Measurements from ENCODE around the gene REXO5.

DNA sequence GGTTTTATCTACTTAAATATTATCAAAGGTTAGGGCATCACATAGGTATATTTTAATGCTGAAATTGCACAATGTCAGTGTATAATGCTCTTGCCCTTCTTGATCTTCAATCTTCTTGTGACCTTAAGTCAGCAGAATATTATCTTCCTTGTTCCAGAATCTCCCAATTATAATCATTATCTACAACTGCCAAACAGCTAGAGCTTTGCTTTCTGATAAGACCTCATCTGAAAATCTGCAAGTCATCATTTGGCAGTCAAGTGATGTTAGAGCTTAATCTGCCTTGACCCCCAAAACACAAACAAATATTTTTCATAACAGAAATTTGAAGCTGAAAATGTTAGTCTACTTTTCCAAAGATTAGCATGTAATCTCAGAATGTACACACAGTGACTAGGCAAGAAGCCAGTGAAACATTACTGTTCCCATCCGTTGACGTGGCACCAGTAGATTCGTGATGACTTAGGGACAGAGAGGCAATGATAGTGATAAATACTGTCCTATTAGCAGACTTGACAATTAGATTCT lies 19.8 kb downstream of the REXO5 start:
- TF ChIP-seq, protein P1, sequence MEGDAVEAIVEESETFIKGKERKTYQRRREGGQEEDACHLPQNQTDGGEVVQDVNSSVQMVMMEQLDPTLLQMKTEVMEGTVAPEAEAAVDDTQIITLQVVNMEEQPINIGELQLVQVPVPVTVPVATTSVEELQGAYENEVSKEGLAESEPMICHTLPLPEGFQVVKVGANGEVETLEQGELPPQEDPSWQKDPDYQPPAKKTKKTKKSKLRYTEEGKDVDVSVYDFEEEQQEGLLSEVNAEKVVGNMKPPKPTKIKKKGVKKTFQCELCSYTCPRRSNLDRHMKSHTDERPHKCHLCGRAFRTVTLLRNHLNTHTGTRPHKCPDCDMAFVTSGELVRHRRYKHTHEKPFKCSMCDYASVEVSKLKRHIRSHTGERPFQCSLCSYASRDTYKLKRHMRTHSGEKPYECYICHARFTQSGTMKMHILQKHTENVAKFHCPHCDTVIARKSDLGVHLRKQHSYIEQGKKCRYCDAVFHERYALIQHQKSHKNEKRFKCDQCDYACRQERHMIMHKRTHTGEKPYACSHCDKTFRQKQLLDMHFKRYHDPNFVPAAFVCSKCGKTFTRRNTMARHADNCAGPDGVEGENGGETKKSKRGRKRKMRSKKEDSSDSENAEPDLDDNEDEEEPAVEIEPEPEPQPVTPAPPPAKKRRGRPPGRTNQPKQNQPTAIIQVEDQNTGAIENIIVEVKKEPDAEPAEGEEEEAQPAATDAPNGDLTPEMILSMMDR (IDR thresholded peaks at IDR 0.05; ENCODE audit: low read length): no peak
- TF ChIP-seq EZH2 (IDR thresholded peaks at IDR 0.05; ENCODE audit: borderline replicate concordance, low read length): no peak
